ENCODE measurements around the gene PDE4A.

The PDE4A gene

DNA sequence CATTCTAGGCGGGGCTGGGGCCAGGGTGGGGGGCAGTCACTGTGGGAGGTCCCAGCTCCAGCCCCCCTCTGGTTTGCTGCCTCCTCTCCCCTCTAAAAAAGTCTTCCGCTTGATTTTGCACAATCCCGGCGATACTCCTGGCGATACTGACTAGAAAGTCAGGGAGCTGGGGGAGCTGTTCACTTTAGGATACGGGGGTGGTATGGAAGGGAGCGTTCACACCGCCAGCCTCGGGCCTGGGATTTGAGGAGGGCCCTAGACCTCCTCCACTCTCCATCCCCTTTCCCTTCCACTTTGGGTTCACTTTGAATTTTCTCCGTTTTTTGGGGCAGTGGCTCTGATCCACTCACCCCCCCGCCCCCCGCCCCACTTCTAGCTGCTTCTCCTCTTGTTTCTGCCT, 47.8 kb downstream of the PDE4A start (continued):
- TF ChIP-seq, protein P1, sequence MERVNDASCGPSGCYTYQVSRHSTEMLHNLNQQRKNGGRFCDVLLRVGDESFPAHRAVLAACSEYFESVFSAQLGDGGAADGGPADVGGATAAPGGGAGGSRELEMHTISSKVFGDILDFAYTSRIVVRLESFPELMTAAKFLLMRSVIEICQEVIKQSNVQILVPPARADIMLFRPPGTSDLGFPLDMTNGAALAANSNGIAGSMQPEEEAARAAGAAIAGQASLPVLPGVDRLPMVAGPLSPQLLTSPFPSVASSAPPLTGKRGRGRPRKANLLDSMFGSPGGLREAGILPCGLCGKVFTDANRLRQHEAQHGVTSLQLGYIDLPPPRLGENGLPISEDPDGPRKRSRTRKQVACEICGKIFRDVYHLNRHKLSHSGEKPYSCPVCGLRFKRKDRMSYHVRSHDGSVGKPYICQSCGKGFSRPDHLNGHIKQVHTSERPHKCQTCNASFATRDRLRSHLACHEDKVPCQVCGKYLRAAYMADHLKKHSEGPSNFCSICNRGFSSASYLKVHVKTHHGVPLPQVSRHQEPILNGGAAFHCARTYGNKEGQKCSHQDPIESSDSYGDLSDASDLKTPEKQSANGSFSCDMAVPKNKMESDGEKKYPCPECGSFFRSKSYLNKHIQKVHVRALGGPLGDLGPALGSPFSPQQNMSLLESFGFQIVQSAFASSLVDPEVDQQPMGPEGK (CRISPR knock-in tag; IDR thresholded peaks at IDR 0.05; ENCODE audit: borderline replicate concordance): no peak
- TF ChIP-seq ZNF70 (CRISPR knock-in tag; IDR thresholded peaks at IDR 0.05) (no peak), TOX (CRISPR knock-in tag; IDR thresholded peaks at IDR 0.05; ENCODE audit: borderline replicate concordance) (no peak), ZC3H10 (CRISPR knock-in tag; IDR thresholded peaks at IDR 0.05) (no peak)

DNA sequence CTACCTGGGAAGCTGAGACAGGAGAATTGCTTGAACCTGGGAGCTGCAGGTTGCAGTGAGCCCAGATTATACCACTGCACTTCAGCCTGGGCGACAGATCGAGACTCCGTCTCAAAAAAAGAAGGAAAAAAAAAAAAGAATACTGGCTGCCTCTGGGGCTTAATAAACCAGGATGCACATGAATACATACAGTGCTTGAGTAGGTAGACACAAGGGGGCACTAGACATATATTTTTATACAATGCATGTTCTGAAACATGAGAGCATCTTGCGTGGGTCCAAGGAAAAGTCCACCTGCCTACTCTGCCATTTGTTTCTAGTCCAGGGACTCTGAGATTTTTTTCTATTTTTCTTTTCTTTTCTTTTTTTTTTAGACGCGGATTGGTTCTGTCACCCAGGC, 51.6 kb downstream of the PDE4A start:
- TF ChIP-seq ZFP3 (CRISPR knock-in tag; IDR thresholded peaks at IDR 0.05): no peak
- peak; percentile 89 for ATAC-seq

DNA sequence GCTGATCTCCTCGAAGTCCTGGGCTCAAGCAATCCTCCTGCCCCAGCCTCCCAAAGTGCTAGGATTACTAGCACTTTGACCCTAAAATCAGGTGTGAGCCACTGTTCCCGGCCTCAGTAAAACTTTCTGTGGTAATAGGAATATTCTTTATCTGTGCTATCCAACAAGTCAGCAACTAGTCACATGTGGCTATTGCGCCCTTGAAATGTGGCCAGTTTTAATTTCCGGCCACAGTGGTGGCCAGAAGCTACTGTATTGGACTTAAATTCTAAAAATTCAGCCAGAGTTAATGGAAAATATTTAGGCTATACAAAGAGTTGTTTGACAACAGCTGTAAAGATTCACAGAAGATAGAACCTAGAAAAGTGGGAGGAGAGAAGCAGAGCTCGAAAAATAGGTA, 52.9 kb downstream of the PDE4A start:
- TF ChIP-seq ZNF8 (CRISPR knock-in tag; IDR thresholded peaks at IDR 0.05): no peak
- TF ChIP-seq ZNF565 (CRISPR knock-in tag; conservative IDR thresholded peaks at IDR 0.05; ENCODE audit: low read depth): no peak
- TF ChIP-seq RARB (CRISPR knock-in tag; IDR thresholded peaks at IDR 0.05): no peak
- TF ChIP-seq, protein P1 (CRISPR knock-in tag; IDR thresholded peaks at IDR 0.05; ENCODE audit: borderline replicate concordance): no peak
- TF ChIP-seq GLIS3 (CRISPR knock-in tag; IDR thresholded peaks at IDR 0.05): no peak
- TF ChIP-seq ZC3H10 (CRISPR knock-in tag; IDR thresholded peaks at IDR 0.05): no peak
- TF ChIP-seq, protein P2, sequence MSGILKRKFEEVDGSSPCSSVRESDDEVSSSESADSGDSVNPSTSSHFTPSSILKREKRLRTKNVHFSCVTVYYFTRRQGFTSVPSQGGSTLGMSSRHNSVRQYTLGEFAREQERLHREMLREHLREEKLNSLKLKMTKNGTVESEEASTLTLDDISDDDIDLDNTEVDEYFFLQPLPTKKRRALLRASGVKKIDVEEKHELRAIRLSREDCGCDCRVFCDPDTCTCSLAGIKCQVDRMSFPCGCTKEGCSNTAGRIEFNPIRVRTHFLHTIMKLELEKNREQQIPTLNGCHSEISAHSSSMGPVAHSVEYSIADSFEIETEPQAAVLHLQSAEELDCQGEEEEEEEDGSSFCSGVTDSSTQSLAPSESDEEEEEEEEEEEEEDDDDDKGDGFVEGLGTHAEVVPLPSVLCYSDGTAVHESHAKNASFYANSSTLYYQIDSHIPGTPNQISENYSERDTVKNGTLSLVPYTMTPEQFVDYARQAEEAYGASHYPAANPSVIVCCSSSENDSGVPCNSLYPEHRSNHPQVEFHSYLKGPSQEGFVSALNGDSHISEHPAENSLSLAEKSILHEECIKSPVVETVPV (CRISPR knock-in tag; IDR thresholded peaks at IDR 0.05): no peak
- TF ChIP-seq ZFP30 (CRISPR knock-in tag; IDR thresholded peaks at IDR 0.05): no peak
- TF ChIP-seq, protein P3, sequence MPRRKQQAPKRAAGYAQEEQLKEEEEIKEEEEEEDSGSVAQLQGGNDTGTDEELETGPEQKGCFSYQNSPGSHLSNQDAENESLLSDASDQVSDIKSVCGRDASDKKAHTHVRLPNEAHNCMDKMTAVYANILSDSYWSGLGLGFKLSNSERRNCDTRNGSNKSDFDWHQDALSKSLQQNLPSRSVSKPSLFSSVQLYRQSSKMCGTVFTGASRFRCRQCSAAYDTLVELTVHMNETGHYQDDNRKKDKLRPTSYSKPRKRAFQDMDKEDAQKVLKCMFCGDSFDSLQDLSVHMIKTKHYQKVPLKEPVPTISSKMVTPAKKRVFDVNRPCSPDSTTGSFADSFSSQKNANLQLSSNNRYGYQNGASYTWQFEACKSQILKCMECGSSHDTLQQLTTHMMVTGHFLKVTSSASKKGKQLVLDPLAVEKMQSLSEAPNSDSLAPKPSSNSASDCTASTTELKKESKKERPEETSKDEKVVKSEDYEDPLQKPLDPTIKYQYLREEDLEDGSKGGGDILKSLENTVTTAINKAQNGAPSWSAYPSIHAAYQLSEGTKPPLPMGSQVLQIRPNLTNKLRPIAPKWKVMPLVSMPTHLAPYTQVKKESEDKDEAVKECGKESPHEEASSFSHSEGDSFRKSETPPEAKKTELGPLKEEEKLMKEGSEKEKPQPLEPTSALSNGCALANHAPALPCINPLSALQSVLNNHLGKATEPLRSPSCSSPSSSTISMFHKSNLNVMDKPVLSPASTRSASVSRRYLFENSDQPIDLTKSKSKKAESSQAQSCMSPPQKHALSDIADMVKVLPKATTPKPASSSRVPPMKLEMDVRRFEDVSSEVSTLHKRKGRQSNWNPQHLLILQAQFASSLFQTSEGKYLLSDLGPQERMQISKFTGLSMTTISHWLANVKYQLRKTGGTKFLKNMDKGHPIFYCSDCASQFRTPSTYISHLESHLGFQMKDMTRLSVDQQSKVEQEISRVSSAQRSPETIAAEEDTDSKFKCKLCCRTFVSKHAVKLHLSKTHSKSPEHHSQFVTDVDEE (CRISPR knock-in tag; IDR thresholded peaks at IDR 0.05): no peak
- TF ChIP-seq ESRRG (CRISPR knock-in tag; IDR thresholded peaks at IDR 0.05): no peak
- no peak for TF ChIP-seq ZFP3 (CRISPR knock-in tag; IDR thresholded peaks at IDR 0.05)
- TF ChIP-seq, protein P4, sequence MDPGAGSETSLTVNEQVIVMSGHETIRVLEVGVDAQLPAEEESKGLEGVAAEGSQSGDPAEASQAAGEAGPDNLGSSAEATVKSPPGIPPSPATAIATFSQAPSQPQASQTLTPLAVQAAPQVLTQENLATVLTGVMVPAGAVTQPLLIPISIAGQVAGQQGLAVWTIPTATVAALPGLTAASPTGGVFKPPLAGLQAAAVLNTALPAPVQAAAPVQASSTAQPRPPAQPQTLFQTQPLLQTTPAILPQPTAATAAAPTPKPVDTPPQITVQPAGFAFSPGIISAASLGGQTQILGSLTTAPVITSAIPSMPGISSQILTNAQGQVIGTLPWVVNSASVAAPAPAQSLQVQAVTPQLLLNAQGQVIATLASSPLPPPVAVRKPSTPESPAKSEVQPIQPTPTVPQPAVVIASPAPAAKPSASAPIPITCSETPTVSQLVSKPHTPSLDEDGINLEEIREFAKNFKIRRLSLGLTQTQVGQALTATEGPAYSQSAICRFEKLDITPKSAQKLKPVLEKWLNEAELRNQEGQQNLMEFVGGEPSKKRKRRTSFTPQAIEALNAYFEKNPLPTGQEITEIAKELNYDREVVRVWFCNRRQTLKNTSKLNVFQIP (CRISPR knock-in tag; IDR thresholded peaks at IDR 0.05; ENCODE audit: borderline replicate concordance, low read depth): no peak
- TF ChIP-seq ZNF70 (CRISPR knock-in tag; IDR thresholded peaks at IDR 0.05): no peak
- TF ChIP-seq PPARA (CRISPR knock-in tag; IDR thresholded peaks at IDR 0.05; ENCODE audit: borderline replicate concordance): no peak
- no peak for ATAC-seq

DNA sequence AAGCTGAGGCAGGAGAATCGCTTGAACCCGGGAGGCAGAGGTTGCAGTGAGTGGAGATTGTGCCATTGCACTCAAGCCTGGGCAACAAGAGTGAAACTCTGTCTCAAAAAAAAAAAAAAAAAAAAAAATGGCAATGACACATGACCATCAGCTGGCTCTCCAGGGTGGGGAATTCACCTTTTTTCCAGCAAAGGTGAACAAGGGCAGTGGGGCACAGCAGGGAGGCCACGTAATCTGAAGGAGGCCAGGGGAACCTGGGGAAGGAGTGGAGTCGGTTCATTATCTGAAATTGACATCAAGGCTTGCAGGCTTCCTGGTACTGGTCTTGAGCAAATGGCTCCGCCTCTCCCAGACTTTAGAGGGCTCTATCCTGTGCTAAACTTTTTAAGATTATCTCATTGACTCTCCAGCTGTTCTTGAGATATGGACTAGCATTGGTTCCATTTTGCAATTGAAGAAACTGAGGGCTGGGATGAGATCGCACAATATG, 54.7 kb downstream of the PDE4A start:
- TF ChIP-seq TOX (CRISPR knock-in tag; IDR thresholded peaks at IDR 0.05; ENCODE audit: borderline replicate concordance): no peak
- TF ChIP-seq OSR1 (CRISPR knock-in tag; IDR thresholded peaks at IDR 0.05): no peak
- TF ChIP-seq, protein P3 (CRISPR knock-in tag; IDR thresholded peaks at IDR 0.05): no peak
- TF ChIP-seq ARNTL (CRISPR knock-in tag; IDR thresholded peaks at IDR 0.05; ENCODE audit: borderline replicate concordance, low read depth): no peak
- TF ChIP-seq, protein P4 (CRISPR knock-in tag; IDR thresholded peaks at IDR 0.05; ENCODE audit: borderline replicate concordance, low read depth): no peak

More for the DNA sequence above, 54.7 kb downstream of the PDE4A start:
- no peak for ATAC-seq
